HEK293 (cell line): Measurements from ENCODE around the gene HPDL.

ENCODE experiments used
- AEBP2 ChIP-seq: fragments of 450-650 bp; formaldehyde crosslinking; IDR thresholded peaks from 2 replicates; pipeline ENCODE4 v1.5.1; 2016; ENCODE audit warnings: missing biosample characterization, missing genetic modification characterization, borderline replicate concordance
- GFI1B ChIP-seq: fragments of 450-650 bp; formaldehyde crosslinking; IDR thresholded peaks from 2 replicates; pipeline ENCODE4 v1.5.1; 2016; ENCODE audit warnings: missing biosample characterization, missing genetic modification characterization
- GLIS1 ChIP-seq: fragments of 450-650 bp; formaldehyde crosslinking; IDR thresholded peaks from 2 replicates; pipeline ENCODE4 v1.5.1; 2016; ENCODE audit warnings: missing biosample characterization, missing genetic modification characterization
- PRDM6 ChIP-seq: fragments of 450-650 bp; formaldehyde crosslinking; IDR thresholded peaks from 2 replicates; pipeline ENCODE4 v1.5.1; 2017; ENCODE audit warnings: missing biosample characterization, missing genetic modification characterization
- RBAK ChIP-seq: fragments of 450-650 bp; formaldehyde crosslinking; IDR thresholded peaks from 2 replicates; pipeline ENCODE4 v1.5.1; 2016; ENCODE audit warnings: missing biosample characterization, missing genetic modification characterization
- SETDB1 ChIP-seq: IDR thresholded peaks from one replicate; pipeline ENCODE4 v1.6.1; 2017; ENCODE audit warnings: mild to moderate bottlenecking, low read length, moderate library complexity, mixed read lengths; ENCODE audit not compliant: insufficient read length
- SP2 ChIP-seq: fragments of 450-650 bp; formaldehyde crosslinking; IDR thresholded peaks from 2 replicates; pipeline ENCODE4 v1.5.1; 2016; ENCODE audit warnings: missing biosample characterization, missing genetic modification characterization
- YY1 ChIP-seq: fragments of 450-650 bp; formaldehyde crosslinking; IDR thresholded peaks from 2 replicates; pipeline ENCODE4 v1.5.1; 2018; ENCODE audit warnings: missing biosample characterization, missing genetic modification characterization
- ZBTB7A ChIP-seq: fragments of 450-650 bp; formaldehyde crosslinking; IDR thresholded peaks from 2 replicates; pipeline ENCODE4 v1.5.1; 2016; ENCODE audit warnings: low read depth, missing biosample characterization, missing genetic modification characterization
- ZNF112 ChIP-seq: fragments of 450-650 bp; formaldehyde crosslinking; IDR thresholded peaks from 2 replicates; pipeline ENCODE4 v1.5.0; 2017; ENCODE audit warnings: missing biosample characterization, missing genetic modification characterization
- ZNF140 ChIP-seq: fragments of 450-650 bp; formaldehyde crosslinking; IDR thresholded peaks from 2 replicates; pipeline ENCODE4 v1.5.1; 2016; ENCODE audit warnings: missing biosample characterization, missing genetic modification characterization
- ZNF214 ChIP-seq: fragments of 450-650 bp; formaldehyde crosslinking; IDR thresholded peaks from 2 replicates; pipeline ENCODE4 v1.5.1; 2017; ENCODE audit warnings: missing biosample characterization, mild to moderate bottlenecking, missing genetic modification characterization, borderline replicate concordance
- ZNF24 ChIP-seq: fragments of 450-650 bp; formaldehyde crosslinking; IDR thresholded peaks from 2 replicates; pipeline ENCODE4 v1.5.1; 2016; ENCODE audit warnings: missing biosample characterization, missing genetic modification characterization
- ZNF341 ChIP-seq: fragments of 450-650 bp; formaldehyde crosslinking; IDR thresholded peaks from 2 replicates; pipeline ENCODE4; 2016; ENCODE audit warnings: low read depth, missing biosample characterization, missing genetic modification characterization
- ZNF350 ChIP-seq: fragments of 450-650 bp; formaldehyde crosslinking; IDR thresholded peaks from 2 replicates; pipeline ENCODE4 v1.5.0; 2017; ENCODE audit warnings: missing biosample characterization, mild to moderate bottlenecking, missing genetic modification characterization
- ZNF521 ChIP-seq: fragments of 450-650 bp; formaldehyde crosslinking; IDR thresholded peaks from 2 replicates; pipeline ENCODE4 v1.5.1; 2017; ENCODE audit warnings: missing biosample characterization, mild to moderate bottlenecking, missing genetic modification characterization
- ZNF530 ChIP-seq: fragments of 450-650 bp; formaldehyde crosslinking; IDR thresholded peaks from 2 replicates; pipeline ENCODE4 v1.5.1; 2016; ENCODE audit warnings: low read depth, missing biosample characterization, missing genetic modification characterization
- ZNF549 ChIP-seq: fragments of 450-650 bp; IDR thresholded peaks from 2 replicates; pipeline ENCODE4 v1.5.1; 2018; ENCODE audit warnings: missing biosample characterization, missing genetic modification characterization, mild to moderate bottlenecking, inconsistent platforms, moderate library complexity
- ZNF560 ChIP-seq: fragments of 450-650 bp; formaldehyde crosslinking; IDR thresholded peaks from 2 replicates; pipeline ENCODE4 v1.5.1; 2017; ENCODE audit warnings: missing biosample characterization, missing genetic modification characterization, borderline replicate concordance
- ZNF660 ChIP-seq: fragments of 450-650 bp; IDR thresholded peaks from 2 replicates; pipeline ENCODE4 v1.5.1; 2018; ENCODE audit warnings: missing biosample characterization, mild to moderate bottlenecking, missing genetic modification characterization
- ZNF664 ChIP-seq: fragments of 450-650 bp; formaldehyde crosslinking; IDR thresholded peaks from 2 replicates; pipeline ENCODE4 v1.5.1; 2016; ENCODE audit warnings: missing biosample characterization, missing genetic modification characterization
- ZNF830 ChIP-seq: fragments of 450-650 bp; IDR thresholded peaks from 2 replicates; pipeline ENCODE4 v1.5.0; 2018; ENCODE audit warnings: missing biosample characterization, missing genetic modification characterization, low read depth, mild to moderate bottlenecking, moderate library complexity
- TF ChIP-seq, protein P1 (sequence below): fragments of 450-650 bp; formaldehyde crosslinking; IDR thresholded peaks from 2 replicates; pipeline ENCODE4 v1.5.1; 2017; ENCODE audit warnings: missing biosample characterization, missing genetic modification characterization
- TF ChIP-seq, protein P2 (sequence below): sonication (generic); formaldehyde crosslinking; IDR thresholded peaks from 2 replicates; pipeline ENCODE4 v1.8.1; 2022; ENCODE audit warnings: mild to moderate bottlenecking, moderate library complexity, missing genetic modification reagents
- TF ChIP-seq, protein P3 (sequence below): fragments of 450-650 bp; formaldehyde crosslinking; IDR thresholded peaks from 2 replicates; pipeline ENCODE4 v1.5.1; 2016; ENCODE audit warnings: missing biosample characterization, missing genetic modification characterization
- TF ChIP-seq, protein P4 (sequence below): fragments of 450-650 bp; formaldehyde crosslinking; IDR thresholded peaks from 2 replicates; pipeline ENCODE4 v1.5.1; 2016; ENCODE audit warnings: missing biosample characterization, missing genetic modification characterization

The HPDL gene

DNA sequence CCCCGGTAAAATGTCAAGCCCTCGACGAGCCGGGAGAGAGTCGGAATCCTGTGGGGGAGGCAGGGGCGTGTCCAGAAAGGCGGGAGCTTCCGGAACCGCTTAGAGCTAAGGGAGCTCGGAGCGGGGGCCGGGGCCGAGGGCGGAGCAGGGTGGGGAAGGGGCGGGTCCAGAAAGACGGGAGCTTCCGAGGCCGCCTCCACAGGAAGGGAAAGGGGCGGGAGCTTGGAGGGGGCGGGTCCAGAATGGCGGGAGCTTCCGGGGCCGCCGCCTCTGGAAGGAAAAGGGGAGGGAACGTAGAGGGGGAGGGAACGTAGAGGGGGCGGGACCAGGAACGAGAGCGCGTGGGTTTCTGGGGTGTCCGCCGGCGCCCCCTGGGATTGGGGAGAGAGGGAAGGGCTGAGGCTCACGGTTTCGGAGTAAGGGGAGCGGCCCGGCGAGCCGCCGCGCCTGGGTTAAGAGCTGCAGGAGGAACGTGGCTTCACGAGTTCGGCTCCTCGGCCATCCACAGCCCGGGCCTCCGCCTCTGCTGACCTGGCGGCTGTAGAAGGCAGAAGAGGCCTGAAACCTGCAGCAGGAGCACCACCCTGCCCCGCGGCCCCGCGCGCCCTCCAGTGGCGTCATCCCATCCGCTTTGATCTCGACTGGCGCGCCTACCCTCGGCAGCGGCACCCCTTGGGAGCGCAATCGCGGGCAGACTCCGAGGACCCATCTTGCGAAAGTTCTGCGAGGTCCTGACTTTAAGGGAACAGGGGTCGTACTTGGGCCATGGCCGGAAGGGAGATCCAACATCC is 23.0 kb upstream of the HPDL start (continued):
- TF ChIP-seq, protein P1, sequence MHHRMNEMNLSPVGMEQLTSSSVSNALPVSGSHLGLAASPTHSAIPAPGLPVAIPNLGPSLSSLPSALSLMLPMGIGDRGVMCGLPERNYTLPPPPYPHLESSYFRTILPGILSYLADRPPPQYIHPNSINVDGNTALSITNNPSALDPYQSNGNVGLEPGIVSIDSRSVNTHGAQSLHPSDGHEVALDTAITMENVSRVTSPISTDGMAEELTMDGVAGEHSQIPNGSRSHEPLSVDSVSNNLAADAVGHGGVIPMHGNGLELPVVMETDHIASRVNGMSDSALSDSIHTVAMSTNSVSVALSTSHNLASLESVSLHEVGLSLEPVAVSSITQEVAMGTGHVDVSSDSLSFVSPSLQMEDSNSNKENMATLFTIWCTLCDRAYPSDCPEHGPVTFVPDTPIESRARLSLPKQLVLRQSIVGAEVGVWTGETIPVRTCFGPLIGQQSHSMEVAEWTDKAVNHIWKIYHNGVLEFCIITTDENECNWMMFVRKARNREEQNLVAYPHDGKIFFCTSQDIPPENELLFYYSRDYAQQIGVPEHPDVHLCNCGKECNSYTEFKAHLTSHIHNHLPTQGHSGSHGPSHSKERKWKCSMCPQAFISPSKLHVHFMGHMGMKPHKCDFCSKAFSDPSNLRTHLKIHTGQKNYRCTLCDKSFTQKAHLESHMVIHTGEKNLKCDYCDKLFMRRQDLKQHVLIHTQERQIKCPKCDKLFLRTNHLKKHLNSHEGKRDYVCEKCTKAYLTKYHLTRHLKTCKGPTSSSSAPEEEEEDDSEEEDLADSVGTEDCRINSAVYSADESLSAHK: peak; percentile 64
- TF ChIP-seq ZNF214 (no peak), ZNF560 (tag by site-specific recombination) (no peak), ZNF140 (no peak), ZNF341 (tag by site-specific recombination) (peak; percentile 45; the same call in 1 of the 2 replicates), ZNF530 (tag by site-specific recombination) (no peak), RBAK (tag by site-specific recombination) (no peak), PRDM6 (tag by site-specific recombination) (no peak), ZNF521 (tag by site-specific recombination) (no peak), GLIS1 (tag by site-specific recombination) (peak; percentile 74), YY1 (peak; percentile 80), ZNF664 (tag by site-specific recombination) (no peak), ZNF24 (tag by site-specific recombination) (peak; percentile 76), ZNF112 (tag by site-specific recombination) (no peak), SP2 (tag by site-specific recombination) (peak; percentile 96), ZNF830 (no peak), ZBTB7A (tag by site-specific recombination) (peak; percentile 89), AEBP2 (tag by site-specific recombination) (no peak), ZNF549 (tag by site-specific recombination) (no peak), ZNF660 (tag by site-specific recombination) (peak; percentile 88), GFI1B (0 out of 2 replicates have a peak, but pooled peaks have one; percentile 22), SETDB1 (no peak), ZNF350 (tag by site-specific recombination) (no peak)
- TF ChIP-seq, protein P2, sequence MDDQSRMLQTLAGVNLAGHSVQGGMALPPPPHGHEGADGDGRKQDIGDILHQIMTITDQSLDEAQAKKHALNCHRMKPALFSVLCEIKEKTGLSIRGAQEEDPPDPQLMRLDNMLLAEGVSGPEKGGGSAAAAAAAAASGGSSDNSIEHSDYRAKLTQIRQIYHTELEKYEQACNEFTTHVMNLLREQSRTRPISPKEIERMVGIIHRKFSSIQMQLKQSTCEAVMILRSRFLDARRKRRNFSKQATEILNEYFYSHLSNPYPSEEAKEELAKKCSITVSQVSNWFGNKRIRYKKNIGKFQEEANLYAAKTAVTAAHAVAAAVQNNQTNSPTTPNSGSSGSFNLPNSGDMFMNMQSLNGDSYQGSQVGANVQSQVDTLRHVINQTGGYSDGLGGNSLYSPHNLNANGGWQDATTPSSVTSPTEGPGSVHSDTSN (CRISPR knock-in tag): 0 out of 2 replicates have a peak, but pooled peaks have one; percentile 71
- TF ChIP-seq, protein P3, sequence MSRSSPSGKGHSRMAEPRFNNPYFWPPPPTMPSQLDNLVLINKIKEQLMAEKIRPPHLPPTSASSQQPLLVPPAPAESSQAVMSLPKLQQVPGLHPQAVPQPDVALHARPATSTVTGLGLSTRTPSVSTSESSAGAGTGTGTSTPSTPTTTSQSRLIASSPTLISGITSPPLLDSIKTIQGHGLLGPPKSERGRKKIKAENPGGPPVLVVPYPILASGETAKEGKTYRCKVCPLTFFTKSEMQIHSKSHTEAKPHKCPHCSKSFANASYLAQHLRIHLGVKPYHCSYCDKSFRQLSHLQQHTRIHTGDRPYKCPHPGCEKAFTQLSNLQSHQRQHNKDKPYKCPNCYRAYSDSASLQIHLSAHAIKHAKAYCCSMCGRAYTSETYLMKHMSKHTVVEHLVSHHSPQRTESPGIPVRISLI (tag by site-specific recombination): 0 out of 2 replicates have a peak, but pooled peaks have one; percentile 33
- TF ChIP-seq, protein P4, sequence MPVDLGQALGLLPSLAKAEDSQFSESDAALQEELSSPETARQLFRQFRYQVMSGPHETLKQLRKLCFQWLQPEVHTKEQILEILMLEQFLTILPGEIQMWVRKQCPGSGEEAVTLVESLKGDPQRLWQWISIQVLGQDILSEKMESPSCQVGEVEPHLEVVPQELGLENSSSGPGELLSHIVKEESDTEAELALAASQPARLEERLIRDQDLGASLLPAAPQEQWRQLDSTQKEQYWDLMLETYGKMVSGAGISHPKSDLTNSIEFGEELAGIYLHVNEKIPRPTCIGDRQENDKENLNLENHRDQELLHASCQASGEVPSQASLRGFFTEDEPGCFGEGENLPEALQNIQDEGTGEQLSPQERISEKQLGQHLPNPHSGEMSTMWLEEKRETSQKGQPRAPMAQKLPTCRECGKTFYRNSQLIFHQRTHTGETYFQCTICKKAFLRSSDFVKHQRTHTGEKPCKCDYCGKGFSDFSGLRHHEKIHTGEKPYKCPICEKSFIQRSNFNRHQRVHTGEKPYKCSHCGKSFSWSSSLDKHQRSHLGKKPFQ (tag by site-specific recombination): no peak
